Ishikawa (cell line): ENCODE measurements around the gene SHISAL1.

Source experiments
- CEBPB ChIP-seq: IDR thresholded peaks from 2 replicates; pipeline ENCODE4 v1.6.1; 2012
- CREB1 ChIP-seq: IDR thresholded peaks from 2 replicates; pipeline ENCODE4 v1.6.1; 2012; ENCODE audit warnings: low read depth
- EGR1 ChIP-seq: IDR thresholded peaks from 2 replicates; pipeline ENCODE4 v1.6.1; 2012
- EP300 ChIP-seq: IDR thresholded peaks from 2 replicates; pipeline ENCODE4 v1.6.1; 2012; ENCODE audit warnings: borderline replicate concordance
- FOXM1 ChIP-seq: IDR thresholded peaks from 2 replicates; pipeline ENCODE4 v1.6.1; 2012; ENCODE audit warnings: low read depth, borderline replicate concordance
- MAX ChIP-seq: IDR thresholded peaks from 2 replicates; pipeline ENCODE4 v1.6.1; 2012
- NFIC ChIP-seq: IDR thresholded peaks from 2 replicates; pipeline ENCODE4 v1.6.1; 2012
- RAD21 ChIP-seq: IDR thresholded peaks from 2 replicates; pipeline ENCODE4 v1.6.1; 2012; ENCODE audit warnings: low read depth
- REST ChIP-seq: IDR thresholded peaks from 2 replicates; pipeline ENCODE4 v1.6.1; 2012; ENCODE audit warnings: low read depth, mild to moderate bottlenecking
- TAF1 ChIP-seq: IDR thresholded peaks from 2 replicates; pipeline ENCODE4 v1.6.1; 2012; ENCODE audit warnings: low read depth, mild to moderate bottlenecking
- TCF12 ChIP-seq: IDR thresholded peaks from 2 replicates; pipeline ENCODE4 v1.6.1; 2012; ENCODE audit warnings: low read depth
- TEAD4 ChIP-seq: IDR thresholded peaks from 2 replicates; pipeline ENCODE4 v1.6.1; 2012
- USF1 ChIP-seq: IDR thresholded peaks from 2 replicates; pipeline ENCODE4 v1.6.1; 2012
- YY1 ChIP-seq: IDR thresholded peaks from 2 replicates; pipeline ENCODE4 v1.6.1; 2012; ENCODE audit warnings: low read depth
- ZBTB7A ChIP-seq: IDR thresholded peaks from 2 replicates; pipeline ENCODE4 v1.6.1; 2012; ENCODE audit warnings: low read depth

Gene SHISAL1

GRCh38 chr22:44217346-44217745 is 95.4 kb downstream of the SHISAL1 start:
- TF ChIP-seq MAX (no peak), EGR1 (no peak), USF1 (no peak), CEBPB (no peak)

GRCh38 chr22:44215287-44215686 is 97.5 kb downstream of the SHISAL1 start:
- TF ChIP-seq NFIC (no peak), EP300 (no peak), CREB1 (no peak), MAX (no peak), TCF12 (no peak), ZBTB7A (no peak), EGR1 (no peak)

GRCh38 chr22:44214764-44215163 is 98.0 kb downstream of the SHISAL1 start:
- TF ChIP-seq MAX, result no peak
- no peak for TF ChIP-seq TAF1
- TF ChIP-seq FOXM1, result no peak
- no peak for TF ChIP-seq TEAD4
- TF ChIP-seq YY1, result no peak
- no peak for TF ChIP-seq USF1
- TF ChIP-seq TCF12, result no peak
- TF ChIP-seq ZBTB7A, result no peak
- no peak for TF ChIP-seq CEBPB
- no peak for TF ChIP-seq CREB1
- TF ChIP-seq REST, result no peak
- no peak for TF ChIP-seq EP300
- no peak for TF ChIP-seq RAD21
- TF ChIP-seq EGR1, result no peak
- no peak for TF ChIP-seq NFIC

GRCh38 chr22:44214187-44214586 is 98.6 kb downstream of the SHISAL1 start:
- TF ChIP-seq YY1, result no peak
- no peak for TF ChIP-seq TAF1
- no peak for TF ChIP-seq CREB1
- no peak for TF ChIP-seq TCF12
- no peak for TF ChIP-seq EP300
- no peak for TF ChIP-seq MAX
- no peak for TF ChIP-seq ZBTB7A
- no peak for TF ChIP-seq RAD21
- no peak for TF ChIP-seq FOXM1
- TF ChIP-seq USF1, result no peak
- TF ChIP-seq NFIC, result no peak
- no peak for TF ChIP-seq REST
- TF ChIP-seq CEBPB, result no peak
- TF ChIP-seq EGR1, result no peak
- no peak for TF ChIP-seq TEAD4

DNA sequence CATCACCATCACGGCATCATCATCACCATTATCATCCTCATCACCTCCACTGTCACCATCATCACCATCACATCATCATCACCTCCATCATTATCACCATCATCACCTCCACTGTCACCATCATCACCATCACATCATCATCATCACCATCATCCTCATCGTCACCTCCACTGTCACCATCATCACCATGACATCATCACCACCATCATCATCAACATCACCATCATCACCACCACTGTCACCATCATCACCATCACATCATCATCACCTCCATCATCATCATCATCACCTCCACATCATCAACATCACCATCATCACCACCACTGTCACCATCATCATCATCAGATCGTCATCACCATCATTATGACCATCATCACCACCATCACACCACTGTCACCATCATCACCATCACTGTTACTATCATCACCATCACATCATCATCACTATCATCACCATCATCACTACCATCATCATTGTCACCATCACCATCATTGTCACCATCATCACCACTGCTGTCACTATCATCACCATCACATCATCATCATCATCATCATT is 99.2 kb downstream of the SHISAL1 start:
- TF ChIP-seq TCF12 (no peak), ZBTB7A (no peak), EGR1 (no peak), TEAD4 (no peak), MAX (no peak), CREB1 (no peak), REST (no peak)
